NCI-H446 (cell line): ENCODE data around the gene VSTM2A.

Experiments
- DNase-seq, 2 experiments: peaks; one replicate each; lab custom pipeline; 2025; lab: John Stamatoyannopoulos, UW

The VSTM2A gene

DNA sequence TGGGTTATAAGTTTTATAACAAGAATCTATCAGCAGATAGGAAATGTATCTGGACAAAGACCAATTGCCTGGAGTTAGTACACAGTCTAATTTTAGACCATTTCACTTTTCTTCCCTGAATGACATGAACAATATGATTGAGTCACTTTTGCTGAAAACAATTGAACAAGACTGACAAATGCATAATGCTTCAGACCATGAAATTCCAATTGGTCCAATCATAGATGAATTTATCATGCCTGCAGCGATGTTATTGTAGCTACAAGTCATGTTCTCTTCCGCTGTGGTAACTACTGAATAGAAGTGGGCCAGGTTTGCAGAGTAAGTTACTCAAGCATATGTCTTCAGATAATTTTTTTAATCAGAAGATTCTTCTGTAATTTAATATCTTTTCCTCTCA is 73.4 kb downstream of the VSTM2A start:
- no peak for DNase-seq
